GM23248 (cell line): ENCODE measurements around the gene SNX4. TPM values are rescaled to one million over a fixed set of nuclear protein-coding genes. Genes with fewer than 3 reads are reported as not detected.
A peak's percentile ranks its signal among the peaks of the same experiment; 100 is the strongest.

Experiments
- DNase-seq: peaks from one replicate; pipeline ENCODE4 v3.0.0-alpha.2; 2015
- H2AFZ ChIP-seq: fragments of 200-600 bp; sonication (generic); 2 replicates; pipeline ENCODE4 v1.6.1; 2016; ENCODE audit warnings: antibody characterized with exemption
- H3F3A ChIP-seq: fragments of 200-600 bp; sonication (generic); 2 replicates; pipeline ENCODE4 v1.6.1; 2016; ENCODE audit warnings: mild to moderate bottlenecking, antibody characterized with exemption, mixed run types; ENCODE audit not compliant: insufficient read depth
- H3K27ac ChIP-seq: fragments of 200-600 bp; sonication (generic); 2 replicates; pipeline ENCODE4 v1.5.1; 2016; ENCODE audit warnings: mild to moderate bottlenecking
- H3K27me3 ChIP-seq: fragments of 200-600 bp; sonication (generic); replicated peaks from 2 replicates; pipeline ENCODE4 v1.6.1; 2016; ENCODE audit warnings: mild to moderate bottlenecking; ENCODE audit not compliant: insufficient read depth
- H3K36me3 ChIP-seq: fragments of 200-600 bp; sonication (generic); 2 replicates; pipeline ENCODE4 v1.6.1; 2016; ENCODE audit warnings: low read depth, mild to moderate bottlenecking
- H3K4me1 ChIP-seq: fragments of 200-600 bp; sonication (generic); 2 replicates; pipeline ENCODE4 v1.6.1; 2016; ENCODE audit warnings: mild to moderate bottlenecking; ENCODE audit not compliant: insufficient read depth
- H3K4me2 ChIP-seq: fragments of 200-600 bp; sonication (generic); one replicate; pipeline ENCODE4 v1.6.1; 2016; ENCODE audit warnings: mild to moderate bottlenecking; ENCODE audit not compliant: unreplicated experiment
- H3K4me3 ChIP-seq: fragments of 200-600 bp; sonication (generic); 2 replicates; pipeline ENCODE4 v1.5.1; 2016; ENCODE audit warnings: mild to moderate bottlenecking
- H3K79me2 ChIP-seq: fragments of 200-600 bp; sonication (generic); 2 replicates; pipeline ENCODE4 v1.6.1; 2016; ENCODE audit warnings: mild to moderate bottlenecking; ENCODE audit not compliant: insufficient read depth
- H3K9ac ChIP-seq: fragments of 200-600 bp; sonication (generic); 2 replicates; pipeline ENCODE4 v1.6.1; 2016; ENCODE audit warnings: mild to moderate bottlenecking
- H3K9me2 ChIP-seq: fragments of 200-600 bp; sonication (generic); 2 replicates; pipeline ENCODE4 v1.6.1; 2016; ENCODE audit warnings: mixed run types, mild to moderate bottlenecking, moderate library complexity; ENCODE audit not compliant: insufficient read depth
- H3K9me3 ChIP-seq: fragments of 200-600 bp; sonication (generic); one replicate; pipeline ENCODE4 v1.6.1; 2017; ENCODE audit warnings: low read depth
- H4K20me1 ChIP-seq: fragments of 200-600 bp; sonication (generic); 2 replicates; pipeline ENCODE4 v1.6.0; 2016; ENCODE audit not compliant: insufficient read depth
- EZH2 ChIP-seq: fragments of 200-600 bp; sonication (generic); IDR thresholded peaks from 2 replicates; pipeline ENCODE4 v1.6.1; 2018; ENCODE audit warnings: antibody characterized with exemption, mild to moderate bottlenecking; ENCODE audit not compliant: insufficient read depth, poor library complexity, severe bottlenecking
- EZH2phosphoT487 ChIP-seq: fragments of 200-600 bp; sonication (generic); IDR thresholded peaks from 2 replicates; pipeline ENCODE4 v1.6.1; 2018; ENCODE audit warnings: antibody characterized with exemption, moderate library complexity, mild to moderate bottlenecking, low read depth; ENCODE audit not compliant: insufficient read depth
- WGBS, 2 experiments: methylation state at CpG; one replicate each; pipeline ENCODE4 v1.1.6; 2015 to 2017; ENCODE audit warnings: low lambda C conversion rate in 2 of 2, low coverage in 1 of 2; ENCODE audit errors: missing lambda C conversion rate in 2 of 2; 5-methylcytosine and 5-hydroxymethylcytosine counted together
- in situ Hi-C: fragments of 300-500 bp; cut with MboI; formaldehyde crosslinking; loops from 2 replicates; pipeline ENCODE4 v1.15.0; 2020
- polyA plus RNA-seq: library from polyadenylated mRNA; unstranded; fragments of >200 nt; fragmentation: Nextera tagmentation; extraction: Ambion mirVana; gene quantifications from 2 replicates; pipeline ENCODE4 v1.2.1, GENCODE V29; 2016
- total RNA-seq: library from RNA; depleted of rRNA; stranded (reverse); fragments of >200 nt; shearing (Covaris generic); gene quantifications from 2 replicates; pipeline ENCODE4 v1.2.3, GENCODE V29; 2014

SNX4 gene
- total and polyA plus RNA-seq, 2 experiments from 2014 or later: 27.6 to 28.4 TPM

DNA sequence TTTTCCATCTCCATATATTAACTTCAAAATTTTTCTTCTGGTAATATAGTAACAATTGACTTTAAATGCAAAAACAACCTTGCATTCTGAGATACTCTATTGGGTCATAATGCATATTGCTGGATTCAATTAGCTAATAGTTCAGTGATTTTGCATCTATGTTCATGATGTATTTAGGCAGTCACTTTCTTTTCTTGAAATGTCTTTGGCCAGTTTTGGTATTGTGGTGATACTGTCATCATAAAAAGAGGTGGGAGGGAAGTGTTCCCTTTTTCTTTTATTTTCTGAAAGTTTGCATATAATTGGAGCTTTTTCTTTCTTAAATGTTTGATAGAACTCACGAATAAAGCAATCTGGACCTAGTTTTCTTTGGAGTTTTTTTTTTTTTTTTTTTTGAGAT is 77.5 kb downstream of the SNX4 start:
- in situ Hi-C loops: no loop called here
- no peak overlapping the region for H3K9ac ChIP-seq

DNA sequence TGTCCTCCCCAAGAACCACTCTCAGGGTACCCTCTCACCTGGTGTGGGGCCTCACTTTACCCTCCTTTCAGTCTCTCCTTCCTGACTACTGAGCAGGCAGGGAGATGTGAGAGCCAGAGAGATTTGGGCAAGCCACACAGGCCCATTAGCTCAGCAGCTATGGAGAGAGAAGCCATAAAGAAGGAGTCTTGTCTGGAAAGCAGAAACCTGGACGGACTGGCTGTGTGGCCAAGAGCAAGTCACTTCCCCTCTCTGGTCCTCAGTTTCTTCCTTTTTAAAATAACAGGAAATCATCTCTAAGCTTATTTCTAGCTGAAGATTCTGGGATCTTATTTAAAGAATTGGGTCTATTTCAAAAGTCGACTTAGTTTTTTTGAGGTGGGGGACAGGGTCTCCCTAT is 79.0 kb downstream of the SNX4 start:
- TF ChIP-seq EZH2: no peak
- TF ChIP-seq EZH2phosphoT487: no peak
- H3F3A ChIP-seq: peaks cover 33% of the 10 kb centered on the region
- no peak overlapping the region for H3K27ac ChIP-seq
- H3K4me3 ChIP-seq: no peak overlapping the region
- peaks cover 5% of the 10 kb centered on the region; the same call in 1 of the 2 replicates for H3K36me3 ChIP-seq
- H3K9ac ChIP-seq: no peak overlapping the region
- H2AFZ ChIP-seq: no peak overlapping the region
- WGBS, 2 experiments: 86 to 88% methylated on average over 2 of the region's 2 CpGs
- H3K4me1 ChIP-seq: peaks cover 15% of the 10 kb centered on the region
- H3K4me2 ChIP-seq: no peak overlapping the region
- DNase-seq: no peak
- no peaks in the 10 kb centered on the region for H3K27me3 ChIP-seq
- in situ Hi-C loops: no loop called here
- H3K9me3 ChIP-seq: no peaks in the 10 kb centered on the region
- H3K79me2 ChIP-seq: no peaks in the 10 kb centered on the region
- no peaks in the 10 kb centered on the region for H4K20me1 ChIP-seq
- H3K9me2 ChIP-seq: no peaks in the 10 kb centered on the region

More for the DNA sequence above, 77.5 kb downstream of the SNX4 start:
- Histone ChIP-seq H2AFZ (no peak overlapping the region), H3K27me3 (no peaks in the 10 kb centered on the region), H3K4me3 (no peak overlapping the region), H3K4me2 (no peak overlapping the region), H3K36me3 (peaks cover 20% of the 10 kb centered on the region), H3K9me3 (no peaks in the 10 kb centered on the region), H3K9me2 (no peaks in the 10 kb centered on the region), H4K20me1 (no peaks in the 10 kb centered on the region), H3K79me2 (no peaks in the 10 kb centered on the region), H3K27ac (no peak overlapping the region), H3K4me1 (peaks cover 15% of the 10 kb centered on the region), H3F3A (peaks cover 41% of the 10 kb centered on the region)
- 98 to 100% methylated on average over 1 of the region's 1 CpG for WGBS, 2 experiments
- no peak for DNase-seq
- TF ChIP-seq EZH2phosphoT487 (no peak), EZH2 (no peak)

- H3K27me3 ChIP-seq: no peaks in the 10 kb centered on the region
- H3F3A ChIP-seq: peaks cover 29% of the 10 kb centered on the region
- H4K20me1 ChIP-seq: no peaks in the 10 kb centered on the region
- TF ChIP-seq EZH2 (no peak), EZH2phosphoT487 (no peak)
- H3K4me1 ChIP-seq: peaks cover 15% of the 10 kb centered on the region
- no peak for DNase-seq
- peaks cover 5% of the 10 kb centered on the region; the same call in 1 of the 2 replicates for H3K36me3 ChIP-seq
- no peaks in the 10 kb centered on the region for H3K9me2 ChIP-seq
- in situ Hi-C loops: no loop called here
- 81 to 92% methylated on average over 3 of the region's 3 CpGs for WGBS, 2 experiments
- H3K9ac ChIP-seq: no peak overlapping the region
- no peak overlapping the region for H3K27ac ChIP-seq
- no peaks in the 10 kb centered on the region for H3K79me2 ChIP-seq
- H3K4me2 ChIP-seq: no peak overlapping the region
- no peak overlapping the region for H2AFZ ChIP-seq
- H3K4me3 ChIP-seq: no peak overlapping the region
- H3K9me3 ChIP-seq: no peaks in the 10 kb centered on the region
Observed at GRCh38 chr3:125440559-125440955, 79.4 kb downstream of the SNX4 start.

GRCh38 chr3:125437631-125438435 is 82.2 kb downstream of the SNX4 start:
- Histone ChIP-seq H3K36me3 (peaks cover 5% of the 10 kb centered on the region; the same call in 1 of the 2 replicates), H3K4me2 (no peak overlapping the region), H3K27ac (no peak overlapping the region), H3K9me3 (no peaks in the 10 kb centered on the region), H3F3A (peaks cover 2% of the 10 kb centered on the region), H2AFZ (no peak overlapping the region), H3K4me3 (no peak overlapping the region), H3K9me2 (no peaks in the 10 kb centered on the region), H3K79me2 (no peaks in the 10 kb centered on the region), H3K4me1 (no peaks in the 10 kb centered on the region), H3K27me3 (no peaks in the 10 kb centered on the region), H4K20me1 (no peaks in the 10 kb centered on the region), H3K9ac (no peak overlapping the region)
- 54 to 55% methylated on average over 9 of the region's 9 CpGs for WGBS, 2 experiments
- peak; percentile 59 for DNase-seq
- in situ Hi-C loops: loop anchor here (10.0 kb wide), 1 partner anchor 503 kb away; the partner anchor contains the start of gene MUC13
- TF ChIP-seq EZH2phosphoT487: no peak
- TF ChIP-seq EZH2: no peak
